K562 (cell line): ENCODE results near the gene HVCN1.

Source experiments
- ATF3 ChIP-seq, 2 experiments: fragments of 450-650 bp in 1 of 2; sonication (generic) in 1 of 2; formaldehyde crosslinking in 1 of 2; IDR thresholded peaks in 1 of 2; conservative IDR thresholded peaks in 1 of 2; 2 replicates each; pipeline versions ENCODE4 v1.6.1 to v1.8.1; 2016 to 2023; ENCODE audit warnings: mild to moderate bottlenecking in 2 of 2, moderate library complexity in 2 of 2, inconsistent platforms in 1 of 2, missing genetic modification reagents in 1 of 2
- CBX5 ChIP-seq: IDR thresholded peaks from 2 replicates; pipeline ENCODE4 v1.6.1; 2014; ENCODE audit warnings: low read depth, borderline replicate concordance
- CEBPB ChIP-seq: fragments of 450-650 bp; IDR thresholded peaks from 2 replicates; pipeline ENCODE4 v1.6.1; 2016; ENCODE audit warnings: missing genetic modification characterization, missing compliant biosample characterization
- CREB3 ChIP-seq: fragments of 450-650 bp; conservative IDR thresholded peaks from 2 replicates; pipeline ENCODE4 v1.6.1; 2016; ENCODE audit warnings: missing genetic modification characterization, low read depth, mild to moderate bottlenecking, missing compliant biosample characterization, moderate library complexity
- CTCF ChIP-seq, 3 experiments: IDR thresholded peaks in 2 of 3; conservative IDR thresholded peaks in 1 of 3; 2 replicates each; pipeline ENCODE4 v1.5.1; 2011 to 2012; ENCODE audit warnings: low read length in 3 of 3, mild to moderate bottlenecking in 3 of 3, control low read depth in 2 of 3, improper control_type of control experiment in 1 of 3, inconsistent platforms in 1 of 3, low read depth in 1 of 3, mixed read lengths in 1 of 3, moderate library complexity in 1 of 3; ENCODE audit not compliant: insufficient read depth in 2 of 3
- JUND ChIP-seq, 2 experiments: IDR thresholded peaks; 2 replicates in 1 of 2; 3 replicates in 1 of 2; pipeline ENCODE4 v1.6.1; 2011; ENCODE audit warnings: borderline replicate concordance in 2 of 2, low read depth in 2 of 2, low read length in 2 of 2, improper control_type of control experiment in 1 of 2, missing biosample characterization in 1 of 2, missing genetic modification characterization in 1 of 2, missing genetic modification reagents in 1 of 2
- MYC ChIP-seq, 2 experiments: fragments of 250-450 bp in 1 of 2; sonication (Bioruptor Pico) in 1 of 2; IDR thresholded peaks; 2 replicates each; pipeline versions ENCODE4 v1.5.1 to v1.6.1; 2012 to 2021; ENCODE audit warnings: low read depth in 2 of 2, borderline replicate concordance in 1 of 2, improper control_type of control experiment in 1 of 2, low read length in 1 of 2, mild to moderate bottlenecking in 1 of 2, moderate library complexity in 1 of 2
- PRDM10 ChIP-seq: fragments of 450-650 bp; IDR thresholded peaks from 2 replicates; pipeline ENCODE4 v1.6.1; 2018; ENCODE audit not compliant: partially characterized antibody
- SIN3B ChIP-seq: fragments of 450-650 bp; IDR thresholded peaks from 2 replicates; pipeline ENCODE4 v1.6.1; 2017; ENCODE audit warnings: low read depth, mild to moderate bottlenecking, moderate library complexity
- TAF1 ChIP-seq: IDR thresholded peaks from 2 replicates; pipeline ENCODE4 v1.6.1; 2011; ENCODE audit warnings: mild to moderate bottlenecking, low read length, moderate library complexity; ENCODE audit not compliant: insufficient read depth, control insufficient read depth, severe bottlenecking; ENCODE audit errors: extremely low read depth
- TAF7 ChIP-seq: fragments of 450-650 bp; IDR thresholded peaks from 2 replicates; pipeline ENCODE4 v1.6.1; 2016; ENCODE audit warnings: missing genetic modification characterization, missing compliant biosample characterization
- TCF7 ChIP-seq: sonication (generic); IDR thresholded peaks from 2 replicates; pipeline ENCODE4 v1.6.1; 2016; ENCODE audit warnings: antibody characterized with exemption, borderline replicate concordance
- ZBTB33 ChIP-seq: sonication (generic); formaldehyde crosslinking; IDR thresholded peaks from 2 replicates; pipeline ENCODE4 v1.8.1; 2023; ENCODE audit warnings: mild to moderate bottlenecking, missing genetic modification reagents
- ZKSCAN1 ChIP-seq: fragments of 150-350 bp; IDR thresholded peaks from 2 replicates; pipeline ENCODE4 v1.6.1; 2016; ENCODE audit warnings: low read depth, low read length

GRCh38 chr12:110684312-110684836, 4.5 kb downstream of the HVCN1 start:
- no peak for TF ChIP-seq ZKSCAN1
- TF ChIP-seq PRDM10: no peak
- TF ChIP-seq CTCF (IDR thresholded peaks at IDR 0.05 in 2 of 3, conservative IDR thresholded peaks at IDR 0.05 in 1 of 3; ENCODE audit: insufficient read depth in 2 of 3, low read depth in 1 of 3, low read length in 3 of 3): no peak
- TF ChIP-seq MYC (IDR thresholded peaks at IDR 0.05; ENCODE audit: low read depth, low read length): no peak
- no peak for TF ChIP-seq MYC (CRISPR knock-in tag; IDR thresholded peaks at IDR 0.05; ENCODE audit: borderline replicate concordance, low read depth)
- TF ChIP-seq TCF7: no peak
- no peak for TF ChIP-seq CREB3 (tag)
- TF ChIP-seq JUND (IDR thresholded peaks at IDR 0.05; ENCODE audit: borderline replicate concordance, low read depth, low read length): no peak
- TF ChIP-seq JUND (tag; IDR thresholded peaks at IDR 0.05; ENCODE audit: borderline replicate concordance, low read depth, low read length): no peak
- no peak for TF ChIP-seq SIN3B
- TF ChIP-seq ATF3 (IDR thresholded peaks at IDR 0.05): no peak
- TF ChIP-seq ATF3 (CRISPR knock-in tag; conservative IDR thresholded peaks at IDR 0.05): no peak
- TF ChIP-seq CEBPB (tag): no peak
- TF ChIP-seq ZBTB33: no peak
- no peak for TF ChIP-seq CBX5
- no peak for TF ChIP-seq TAF7
- TF ChIP-seq TAF1: no peak
